RWPE2 (cell line): ENCODE measurements around the gene COL8A1.

Experiments used
- ATAC-seq: fragments of 200-7000 bp; cut with Tn5 transposase; 3 replicates; pipeline ENCODE4 v1.9.1; 2021; ENCODE audit warnings: low read depth
- DNase-seq: peaks from one replicate; pipeline ENCODE4 v3.0.0-alpha.2; 2020; ENCODE audit warnings: low spot score
- H3K27ac ChIP-seq: fragments of 450-650 bp; 2 replicates; pipeline ENCODE4 v1.5.1; 2017; ENCODE audit warnings: mild to moderate bottlenecking; ENCODE audit not compliant: poor library complexity, severe bottlenecking
- H3K27me3 ChIP-seq: fragments of 250-450 bp; sonication (Bioruptor Pico); 2 replicates; pipeline ENCODE4 v1.5.1; 2021; ENCODE audit warnings: mild to moderate bottlenecking, moderate library complexity; ENCODE audit not compliant: insufficient read depth, poor library complexity, severe bottlenecking
- H3K36me3 ChIP-seq: fragments of 250-450 bp; sonication (Bioruptor Pico); 2 replicates; pipeline ENCODE4 v1.5.1; 2020; ENCODE audit warnings: low read depth, mild to moderate bottlenecking, moderate library complexity
- H3K4me1 ChIP-seq: fragments of 250-450 bp; sonication (Bioruptor Pico); 2 replicates; pipeline ENCODE4 v1.5.1; 2021; ENCODE audit warnings: mild to moderate bottlenecking, moderate library complexity; ENCODE audit not compliant: insufficient read depth, poor library complexity, severe bottlenecking
- H3K4me3 ChIP-seq: fragments of 250-450 bp; sonication (Bioruptor Pico); 2 replicates; pipeline ENCODE4 v1.5.1; 2021; ENCODE audit warnings: mild to moderate bottlenecking, moderate library complexity; ENCODE audit not compliant: severe bottlenecking
- H3K9me3 ChIP-seq: fragments of 250-450 bp; sonication (Bioruptor Pico); 2 replicates; pipeline ENCODE4 v1.5.1; 2021; ENCODE audit warnings: mild to moderate bottlenecking, moderate library complexity; ENCODE audit not compliant: severe bottlenecking
- TF ChIP-seq, protein P1 (sequence below): fragments of 450-650 bp; IDR thresholded peaks from one replicate; pipeline ENCODE4 v1.5.1; 2017; ENCODE audit warnings: mild to moderate bottlenecking, moderate library complexity; ENCODE audit not compliant: poor library complexity, severe bottlenecking

The COL8A1 gene

GRCh38 chr3:99658274-99658673 lies 19.9 kb downstream of the COL8A1 start:
- peaks cover 70% of the 10 kb centered on the region for H3K36me3 ChIP-seq
- TF ChIP-seq, protein P1, sequence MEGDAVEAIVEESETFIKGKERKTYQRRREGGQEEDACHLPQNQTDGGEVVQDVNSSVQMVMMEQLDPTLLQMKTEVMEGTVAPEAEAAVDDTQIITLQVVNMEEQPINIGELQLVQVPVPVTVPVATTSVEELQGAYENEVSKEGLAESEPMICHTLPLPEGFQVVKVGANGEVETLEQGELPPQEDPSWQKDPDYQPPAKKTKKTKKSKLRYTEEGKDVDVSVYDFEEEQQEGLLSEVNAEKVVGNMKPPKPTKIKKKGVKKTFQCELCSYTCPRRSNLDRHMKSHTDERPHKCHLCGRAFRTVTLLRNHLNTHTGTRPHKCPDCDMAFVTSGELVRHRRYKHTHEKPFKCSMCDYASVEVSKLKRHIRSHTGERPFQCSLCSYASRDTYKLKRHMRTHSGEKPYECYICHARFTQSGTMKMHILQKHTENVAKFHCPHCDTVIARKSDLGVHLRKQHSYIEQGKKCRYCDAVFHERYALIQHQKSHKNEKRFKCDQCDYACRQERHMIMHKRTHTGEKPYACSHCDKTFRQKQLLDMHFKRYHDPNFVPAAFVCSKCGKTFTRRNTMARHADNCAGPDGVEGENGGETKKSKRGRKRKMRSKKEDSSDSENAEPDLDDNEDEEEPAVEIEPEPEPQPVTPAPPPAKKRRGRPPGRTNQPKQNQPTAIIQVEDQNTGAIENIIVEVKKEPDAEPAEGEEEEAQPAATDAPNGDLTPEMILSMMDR = no peak
- no peak overlapping the region for H3K4me3 ChIP-seq
- peaks cover 20% of the 10 kb centered on the region for H3K4me1 ChIP-seq
- DNase-seq = no peak
- no peaks in the 10 kb centered on the region for H3K27me3 ChIP-seq
- peak overlapping the region; percentile 59 for H3K27ac ChIP-seq
- H3K9me3 ChIP-seq = no peaks in the 10 kb centered on the region
- ATAC-seq = no peak

DNA sequence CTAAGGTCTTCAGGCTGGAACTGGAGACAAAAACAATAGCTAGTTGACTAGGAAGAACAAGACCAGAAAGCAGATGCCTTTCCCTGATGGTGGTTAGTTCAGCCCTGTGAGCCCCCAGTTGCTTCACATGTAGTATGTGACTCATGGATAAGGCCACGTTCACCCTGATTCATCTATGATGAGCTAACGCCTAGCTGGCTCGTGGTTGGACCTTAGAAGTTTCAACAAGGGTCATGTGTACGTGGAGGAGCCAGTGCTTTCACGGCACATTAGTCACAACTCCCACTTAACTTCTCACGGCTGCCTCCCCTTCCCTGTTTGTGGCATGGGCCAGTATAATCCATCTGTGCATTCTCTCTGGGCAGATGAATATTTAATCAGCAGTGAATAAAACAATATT lies 20.6 kb downstream of the COL8A1 start:
- H3K27ac ChIP-seq = peak overlapping the region; percentile 59
- peak; percentile 89 for ATAC-seq
- H3K4me1 ChIP-seq = peaks cover 20% of the 10 kb centered on the region
- TF ChIP-seq, protein P1 = no peak
- H3K9me3 ChIP-seq = no peaks in the 10 kb centered on the region
- peaks cover 69% of the 10 kb centered on the region for H3K36me3 ChIP-seq
- H3K27me3 ChIP-seq = no peaks in the 10 kb centered on the region
- DNase-seq = peak; percentile 75
- no peak overlapping the region for H3K4me3 ChIP-seq

GRCh38 chr3:99659951-99660350 lies 21.6 kb downstream of the COL8A1 start:
- peaks cover 65% of the 10 kb centered on the region for H3K36me3 ChIP-seq
- TF ChIP-seq, protein P1 = no peak
- H3K4me1 ChIP-seq = peaks cover 20% of the 10 kb centered on the region
- DNase-seq (no peak), ATAC-seq (no peak)
- no peaks in the 10 kb centered on the region for H3K9me3 ChIP-seq
- peak overlapping the region; percentile 59 for H3K27ac ChIP-seq
- H3K27me3 ChIP-seq = no peaks in the 10 kb centered on the region
- H3K4me3 ChIP-seq = no peak overlapping the region

GRCh38 chr3:99662838-99663570 lies 24.6 kb downstream of the COL8A1 start:
- TF ChIP-seq, protein P1 = no peak
- H3K9me3 ChIP-seq = no peaks in the 10 kb centered on the region
- peaks cover 69% of the 10 kb centered on the region for H3K36me3 ChIP-seq
- no peak for DNase-seq
- peak overlapping the region; percentile 59 for H3K27ac ChIP-seq
- H3K27me3 ChIP-seq = no peaks in the 10 kb centered on the region
- peaks cover 39% of the 10 kb centered on the region for H3K4me1 ChIP-seq
- ATAC-seq = peak; percentile 37
- no peak overlapping the region for H3K4me3 ChIP-seq

DNA sequence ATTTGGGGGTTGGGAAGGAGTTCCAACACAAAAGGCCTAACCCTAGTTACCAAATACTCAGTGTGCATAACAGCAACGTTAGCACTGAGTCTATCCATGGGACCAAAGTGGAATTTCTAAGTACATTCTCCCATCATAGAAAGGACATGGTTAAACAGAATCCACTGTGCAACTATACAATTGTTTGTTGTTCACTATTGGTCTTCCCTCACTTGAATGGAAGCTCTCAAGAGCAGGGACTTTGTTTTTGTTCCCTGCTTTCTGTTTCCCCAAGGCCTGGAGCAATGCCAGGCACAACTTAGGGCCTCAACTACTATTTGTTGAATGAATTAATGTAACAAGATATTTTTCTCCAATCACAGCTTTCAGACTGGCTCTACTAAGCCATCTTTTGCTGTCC lies 25.6 kb downstream of the COL8A1 start:
- peaks cover 34% of the 10 kb centered on the region for H3K4me1 ChIP-seq
- ATAC-seq = no peak
- no peaks in the 10 kb centered on the region for H3K9me3 ChIP-seq
- H3K27me3 ChIP-seq = no peaks in the 10 kb centered on the region
- H3K27ac ChIP-seq = peak overlapping the region; percentile 59
- TF ChIP-seq, protein P1 = no peak
- peaks cover 73% of the 10 kb centered on the region for H3K36me3 ChIP-seq
- no peak overlapping the region for H3K4me3 ChIP-seq
- DNase-seq = no peak
